ENCODE data around the gene ACTL9.

Gene ACTL9

GRCh38 chr19:8662263-8662662, 36.3 kb downstream of the ACTL9 start:
- H3K4me3 ChIP-seq (ENCODE audit: low read depth, low read length), result no peak overlapping the region
- no peaks in the 10 kb centered on the region for H3K36me3 ChIP-seq (ENCODE audit: control insufficient read depth, insufficient read depth, low read length)
- no peaks in the 10 kb centered on the region for H3K4me1 ChIP-seq (ENCODE audit: control insufficient read depth, insufficient read depth, low read length)
- no peak overlapping the region for H3K9ac ChIP-seq (ENCODE audit: low read depth, low read length)
- no peaks in the 10 kb centered on the region for H3K27me3 ChIP-seq (ENCODE audit: control insufficient read depth, insufficient read depth, low read length)
- no peaks in the 10 kb centered on the region for H3K9me3 ChIP-seq (ENCODE audit: control insufficient read depth, insufficient read depth, low read length)

DNA sequence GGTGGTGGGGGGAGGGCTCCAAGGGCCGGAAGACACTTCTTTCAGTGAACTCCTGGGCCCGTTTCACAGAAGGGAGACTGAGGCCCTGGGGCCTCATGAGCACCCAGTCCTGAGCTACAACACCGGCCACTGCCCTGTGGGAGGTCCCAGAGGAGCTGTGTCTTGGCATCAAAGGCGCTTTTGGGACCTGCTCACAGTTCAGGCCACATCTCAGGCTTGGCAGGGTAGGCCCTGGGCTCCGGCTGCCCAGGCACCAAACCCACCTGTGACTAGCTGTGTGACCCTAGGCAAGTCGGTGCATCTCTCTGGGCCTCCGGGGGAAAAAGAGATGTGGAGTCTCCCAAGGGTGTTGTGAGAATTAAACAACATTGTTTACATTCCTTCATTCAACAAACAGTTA, 38.7 kb downstream of the ACTL9 start:
- Histone ChIP-seq H3K4me1 (ENCODE audit: control insufficient read depth, insufficient read depth, low read length) (no peaks in the 10 kb centered on the region), H3K27me3 (ENCODE audit: control insufficient read depth, insufficient read depth, low read length) (peaks cover 6% of the 10 kb centered on the region), H3K4me3 (ENCODE audit: low read depth, low read length) (no peak overlapping the region), H3K9me3 (ENCODE audit: control insufficient read depth, insufficient read depth, low read length) (no peaks in the 10 kb centered on the region), H3K9ac (ENCODE audit: low read depth, low read length) (no peak overlapping the region), H3K36me3 (ENCODE audit: control insufficient read depth, insufficient read depth, low read length) (no peaks in the 10 kb centered on the region)

- Histone ChIP-seq H3K36me3 (ENCODE audit: control insufficient read depth, insufficient read depth, low read length) (no peaks in the 10 kb centered on the region), H3K9ac (ENCODE audit: low read depth, low read length) (no peak overlapping the region), H3K27me3 (ENCODE audit: control insufficient read depth, insufficient read depth, low read length) (peaks cover 6% of the 10 kb centered on the region), H3K4me1 (ENCODE audit: control insufficient read depth, insufficient read depth, low read length) (no peaks in the 10 kb centered on the region), H3K9me3 (ENCODE audit: control insufficient read depth, insufficient read depth, low read length) (no peaks in the 10 kb centered on the region), H3K4me3 (ENCODE audit: low read depth, low read length) (no peak overlapping the region)
These were observed 40.7 kb downstream of the ACTL9 start for GRCh38 chr19:8657869-8658268.

DNA sequence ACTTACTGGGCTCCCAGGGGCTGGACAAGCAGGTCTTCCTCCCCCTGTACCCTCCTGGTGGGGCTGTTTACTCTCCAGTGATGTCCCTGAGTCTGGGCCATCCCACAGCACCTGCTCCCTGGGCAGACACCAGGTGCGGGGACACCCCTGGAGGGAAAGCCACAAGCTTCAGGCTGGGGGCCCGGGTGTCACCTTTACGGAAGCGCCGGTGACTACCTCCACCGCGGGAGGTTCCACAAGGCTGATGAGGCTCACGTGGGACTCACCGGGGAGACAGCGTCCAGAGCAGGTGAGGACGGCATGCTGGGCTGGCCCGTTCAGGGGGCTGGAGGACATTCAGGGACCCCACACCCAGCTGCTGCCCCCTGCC, 43.3 kb downstream of the ACTL9 start:
- no peak overlapping the region for H3K4me3 ChIP-seq (ENCODE audit: low read depth, low read length)
- no peaks in the 10 kb centered on the region for H3K4me1 ChIP-seq (ENCODE audit: control insufficient read depth, insufficient read depth, low read length)
- H3K36me3 ChIP-seq (ENCODE audit: control insufficient read depth, insufficient read depth, low read length), result no peaks in the 10 kb centered on the region
- H3K9ac ChIP-seq (ENCODE audit: low read depth, low read length), result no peak overlapping the region
- H3K9me3 ChIP-seq (ENCODE audit: control insufficient read depth, insufficient read depth, low read length), result no peaks in the 10 kb centered on the region
- H3K27me3 ChIP-seq (ENCODE audit: control insufficient read depth, insufficient read depth, low read length), result peaks cover 6% of the 10 kb centered on the region

DNA sequence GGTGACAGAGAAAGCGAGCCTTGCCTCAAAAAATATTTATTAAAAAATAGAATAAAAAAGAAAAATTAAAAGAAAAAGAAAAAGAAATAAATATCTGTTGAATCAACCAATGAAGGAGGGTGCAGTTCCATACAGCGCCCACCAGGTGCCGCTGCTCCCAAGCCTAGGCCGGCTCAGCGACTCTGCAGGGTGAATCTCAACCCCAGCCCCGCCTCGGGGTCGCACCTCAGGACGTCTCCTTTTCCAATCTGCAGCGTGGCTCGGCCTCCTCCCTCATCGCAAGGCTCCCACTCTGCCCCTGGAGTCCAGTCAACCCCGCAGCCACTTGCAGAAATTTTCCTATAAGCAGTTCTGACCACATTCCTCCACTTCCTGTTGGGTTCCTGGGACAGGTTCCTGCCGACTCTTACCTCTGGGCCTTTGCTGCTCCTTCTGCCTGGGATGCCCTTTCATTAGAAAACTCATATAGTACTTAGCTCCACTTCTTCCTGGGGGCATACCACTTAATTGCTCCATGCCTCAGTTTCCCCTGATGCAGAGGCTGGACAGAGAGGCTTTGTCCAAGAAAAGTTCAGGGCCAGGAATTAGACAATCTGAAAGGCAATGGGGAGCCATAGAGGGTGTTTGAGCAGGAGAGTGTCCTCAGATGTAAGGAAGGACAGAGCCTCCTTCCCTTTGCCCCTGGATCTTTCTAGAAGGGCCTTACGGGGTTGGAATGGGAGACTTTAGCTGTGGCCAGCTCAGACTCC, 43.8 kb downstream of the ACTL9 start:
- Histone ChIP-seq H3K36me3 (ENCODE audit: control insufficient read depth, insufficient read depth, low read length) (no peaks in the 10 kb centered on the region), H3K9me3 (ENCODE audit: control insufficient read depth, insufficient read depth, low read length) (no peaks in the 10 kb centered on the region), H3K9ac (ENCODE audit: low read depth, low read length) (no peak overlapping the region), H3K27me3 (ENCODE audit: control insufficient read depth, insufficient read depth, low read length) (peaks cover 6% of the 10 kb centered on the region), H3K4me3 (ENCODE audit: low read depth, low read length) (no peak overlapping the region), H3K4me1 (ENCODE audit: control insufficient read depth, insufficient read depth, low read length) (no peaks in the 10 kb centered on the region)

DNA sequence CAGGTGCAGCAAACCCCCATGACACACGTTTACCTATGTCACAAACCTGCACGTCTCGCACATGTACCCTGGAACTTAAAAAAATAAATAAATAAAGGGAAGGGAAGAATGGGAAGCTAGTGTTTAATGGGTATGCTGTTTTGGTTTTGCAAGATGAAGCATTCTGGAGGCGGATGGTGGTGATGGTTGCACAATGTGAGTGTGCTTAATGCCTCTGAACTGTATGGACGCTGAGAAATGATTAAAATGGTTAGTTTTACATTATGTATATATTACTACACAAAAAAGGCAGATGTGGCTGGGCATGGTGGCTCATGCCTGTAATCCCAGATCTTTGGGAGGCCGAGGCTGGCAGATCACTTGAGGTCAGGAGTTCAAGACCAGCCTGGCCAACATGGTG, 50.4 kb downstream of the ACTL9 start:
- no peak overlapping the region for H3K4me3 ChIP-seq (ENCODE audit: low read depth, low read length)
- H3K27me3 ChIP-seq (ENCODE audit: control insufficient read depth, insufficient read depth, low read length), result no peaks in the 10 kb centered on the region
- H3K9me3 ChIP-seq (ENCODE audit: control insufficient read depth, insufficient read depth, low read length), result no peaks in the 10 kb centered on the region
- no peaks in the 10 kb centered on the region for H3K36me3 ChIP-seq (ENCODE audit: control insufficient read depth, insufficient read depth, low read length)
- no peak overlapping the region for H3K9ac ChIP-seq (ENCODE audit: low read depth, low read length)
- H3K4me1 ChIP-seq (ENCODE audit: control insufficient read depth, insufficient read depth, low read length), result no peaks in the 10 kb centered on the region
